ENCODE measurements around the gene RNF145. TPM values are rescaled to one million over a fixed set of nuclear protein-coding genes. Genes with fewer than 3 reads are reported as not detected.

Gene RNF145
- total and polyA plus RNA-seq, 2 of the 13 experiments (the other 11 are each of a cell fraction or from before 2014, with no cell fraction given), result 24.6 TPM

GRCh38 chr5:159170021-159170420, 39.3 kb downstream of the RNF145 start (continued):
- no peak for TF ChIP-seq HOXD1 (CRISPR knock-in tag; IDR thresholded peaks at IDR 0.05)
- no peak for TF ChIP-seq ZBTB49 (CRISPR knock-in tag; IDR thresholded peaks at IDR 0.05; ENCODE audit: borderline replicate concordance)
- TF ChIP-seq ZNF577 (CRISPR knock-in tag; IDR thresholded peaks at IDR 0.05; ENCODE audit: borderline replicate concordance, low read depth), result no peak

- ChIA-PET POLR2A (no interaction called here), CTCF (ENCODE audit: low intra/inter-chr PET ratio, low total read pairs) (no interaction called here)
- no peaks in the 10 kb centered on the region for H3K27me3 ChIP-seq (ENCODE audit: control insufficient read depth in 1 of 2, insufficient read depth in 2 of 2, low read length in 2 of 2)
- FAIRE-seq (no peak), DNase-seq (ENCODE audit: low spot score) (no peak), ATAC-seq (no peak)
- in situ Hi-C loops (cut with HindIII; ENCODE audit: extremely low pct_ligation_motif_present, low pct_unique_long_range_greater_than_20kb), result no loop called here
- peaks cover 1 to 32% of the 10 kb centered on the region in 2 experiments; a peak in 4 of 5 replicates for H3K36me3 ChIP-seq (replicated peaks in 1 of 2; ENCODE audit: control insufficient read depth in 1 of 2, insufficient read depth in 2 of 2, low read length in 2 of 2)
- no peak overlapping the region for H2AFZ ChIP-seq (ENCODE audit: low read length)
- H3K9ac ChIP-seq (ENCODE audit: insufficient read depth, low read depth, low read length), result no peak overlapping the region
- intact Hi-C loops (cut with micrococcal nuclease; ENCODE audit: unreplicated experiment), result no loop called here
- no peaks in the 10 kb centered on the region for H3K9me3 ChIP-seq (ENCODE audit: low read length)
- H3K79me2 ChIP-seq (ENCODE audit: insufficient read depth, low read length), result no peaks in the 10 kb centered on the region
- no peaks in the 10 kb centered on the region for H3K4me1 ChIP-seq (ENCODE audit: insufficient read depth, low read length)
- no peak overlapping the region for H3K27ac ChIP-seq (ENCODE audit: extremely low read length, insufficient read depth, low read length)
- WGBS (ENCODE audit: low lambda C conversion rate), result 98% methylated on average over 2 of the region's 2 CpGs
- H4K20me1 ChIP-seq (ENCODE audit: insufficient read depth, low read length), result no peaks in the 10 kb centered on the region
- no peak overlapping the region for H3K4me2 ChIP-seq (ENCODE audit: low read depth, low read length)
- TF ChIP-seq ZGPAT (CRISPR knock-in tag; IDR thresholded peaks at IDR 0.05), result no peak
- TF ChIP-seq MTF1 (CRISPR knock-in tag; IDR thresholded peaks at IDR 0.05), result no peak
- no peak overlapping the region for H3K4me3 ChIP-seq (replicated peaks in 1 of 3; ENCODE audit: insufficient read depth in 1 of 3, low read depth in 2 of 3, low read length in 3 of 3)
- no TSS peak for BruUV-seq (replicated peaks)
These were observed 42.9 kb downstream of the RNF145 start for GRCh38 chr5:159166416-159166815.

All from HepG2 (cell line).